ENCODE measurements around the gene SLC2A9.

DNA sequence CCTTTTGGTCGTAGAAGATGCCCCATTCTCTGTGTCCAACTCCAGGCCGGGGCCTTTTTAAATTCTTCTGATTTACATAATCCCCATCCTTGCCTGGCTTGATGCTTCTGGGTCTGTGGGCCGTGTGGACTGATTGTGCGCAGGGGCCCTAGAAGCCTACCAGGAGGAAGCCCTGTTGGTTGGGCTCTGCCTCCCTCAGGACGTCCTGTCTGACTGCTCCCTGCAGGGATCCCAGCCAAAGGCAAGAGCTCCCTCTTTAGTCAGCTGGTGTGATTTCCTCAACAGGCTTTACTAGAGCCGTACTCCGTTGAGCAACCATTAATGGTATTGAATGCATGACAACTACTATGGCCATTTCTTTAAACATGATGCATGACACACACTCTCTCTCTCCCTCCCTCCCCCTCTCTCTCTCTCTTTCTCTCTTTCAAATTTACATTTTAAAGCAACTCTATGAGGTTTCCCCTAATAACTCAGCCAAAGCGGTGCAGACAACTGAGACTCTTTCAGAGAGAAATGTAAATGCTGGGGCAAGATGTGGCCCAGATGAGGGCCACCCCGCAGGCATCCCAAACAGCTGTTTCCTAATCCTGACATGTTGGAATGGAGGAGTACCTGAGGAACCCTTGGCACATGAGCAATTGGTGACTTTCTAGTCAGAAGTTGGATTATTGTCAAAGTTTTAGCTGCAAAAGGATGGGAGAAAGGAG, 122.5 kb downstream of the SLC2A9 start:
- TF ChIP-seq, protein P1, sequence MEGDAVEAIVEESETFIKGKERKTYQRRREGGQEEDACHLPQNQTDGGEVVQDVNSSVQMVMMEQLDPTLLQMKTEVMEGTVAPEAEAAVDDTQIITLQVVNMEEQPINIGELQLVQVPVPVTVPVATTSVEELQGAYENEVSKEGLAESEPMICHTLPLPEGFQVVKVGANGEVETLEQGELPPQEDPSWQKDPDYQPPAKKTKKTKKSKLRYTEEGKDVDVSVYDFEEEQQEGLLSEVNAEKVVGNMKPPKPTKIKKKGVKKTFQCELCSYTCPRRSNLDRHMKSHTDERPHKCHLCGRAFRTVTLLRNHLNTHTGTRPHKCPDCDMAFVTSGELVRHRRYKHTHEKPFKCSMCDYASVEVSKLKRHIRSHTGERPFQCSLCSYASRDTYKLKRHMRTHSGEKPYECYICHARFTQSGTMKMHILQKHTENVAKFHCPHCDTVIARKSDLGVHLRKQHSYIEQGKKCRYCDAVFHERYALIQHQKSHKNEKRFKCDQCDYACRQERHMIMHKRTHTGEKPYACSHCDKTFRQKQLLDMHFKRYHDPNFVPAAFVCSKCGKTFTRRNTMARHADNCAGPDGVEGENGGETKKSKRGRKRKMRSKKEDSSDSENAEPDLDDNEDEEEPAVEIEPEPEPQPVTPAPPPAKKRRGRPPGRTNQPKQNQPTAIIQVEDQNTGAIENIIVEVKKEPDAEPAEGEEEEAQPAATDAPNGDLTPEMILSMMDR (IDR thresholded peaks at IDR 0.05), result peak; percentile 49
- TF ChIP-seq, protein P2, sequence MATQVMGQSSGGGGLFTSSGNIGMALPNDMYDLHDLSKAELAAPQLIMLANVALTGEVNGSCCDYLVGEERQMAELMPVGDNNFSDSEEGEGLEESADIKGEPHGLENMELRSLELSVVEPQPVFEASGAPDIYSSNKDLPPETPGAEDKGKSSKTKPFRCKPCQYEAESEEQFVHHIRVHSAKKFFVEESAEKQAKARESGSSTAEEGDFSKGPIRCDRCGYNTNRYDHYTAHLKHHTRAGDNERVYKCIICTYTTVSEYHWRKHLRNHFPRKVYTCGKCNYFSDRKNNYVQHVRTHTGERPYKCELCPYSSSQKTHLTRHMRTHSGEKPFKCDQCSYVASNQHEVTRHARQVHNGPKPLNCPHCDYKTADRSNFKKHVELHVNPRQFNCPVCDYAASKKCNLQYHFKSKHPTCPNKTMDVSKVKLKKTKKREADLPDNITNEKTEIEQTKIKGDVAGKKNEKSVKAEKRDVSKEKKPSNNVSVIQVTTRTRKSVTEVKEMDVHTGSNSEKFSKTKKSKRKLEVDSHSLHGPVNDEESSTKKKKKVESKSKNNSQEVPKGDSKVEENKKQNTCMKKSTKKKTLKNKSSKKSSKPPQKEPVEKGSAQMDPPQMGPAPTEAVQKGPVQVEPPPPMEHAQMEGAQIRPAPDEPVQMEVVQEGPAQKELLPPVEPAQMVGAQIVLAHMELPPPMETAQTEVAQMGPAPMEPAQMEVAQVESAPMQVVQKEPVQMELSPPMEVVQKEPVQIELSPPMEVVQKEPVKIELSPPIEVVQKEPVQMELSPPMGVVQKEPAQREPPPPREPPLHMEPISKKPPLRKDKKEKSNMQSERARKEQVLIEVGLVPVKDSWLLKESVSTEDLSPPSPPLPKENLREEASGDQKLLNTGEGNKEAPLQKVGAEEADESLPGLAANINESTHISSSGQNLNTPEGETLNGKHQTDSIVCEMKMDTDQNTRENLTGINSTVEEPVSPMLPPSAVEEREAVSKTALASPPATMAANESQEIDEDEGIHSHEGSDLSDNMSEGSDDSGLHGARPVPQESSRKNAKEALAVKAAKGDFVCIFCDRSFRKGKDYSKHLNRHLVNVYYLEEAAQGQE (IDR thresholded peaks at IDR 0.05; ENCODE audit: insufficient read depth in 1 of 2, low read depth in 2 of 2, low read length in 1 of 2), result no peak
- no peak for TF ChIP-seq POLR2AphosphoS5 (IDR thresholded peaks at IDR 0.05; ENCODE audit: low read depth, low read length)
- no peak for TF ChIP-seq SIN3A (IDR thresholded peaks at IDR 0.05; ENCODE audit: borderline replicate concordance, insufficient read depth, low read depth, low read length)

All from Panc1 (cell line).